Myometrial cell (primary cell): ENCODE data around the gene BEGAIN. TPM values are rescaled to one million over a fixed set of nuclear protein-coding genes. Genes with fewer than 3 reads are reported as not detected.

Source experiments
- total RNA-seq: library from RNA; depleted of rRNA; stranded (reverse); fragments of >200 nt; gene quantifications from 2 replicates; pipeline ENCODE4 v1.2.3, GENCODE V29; 2015

The BEGAIN gene
- total RNA-seq: 1.1 and 2.0 TPM in 2 replicates

GRCh38 chr14:100587086-100587762 lies at the start of gene BEGAIN:
Gene BEGAIN (minus strand): TSS chr14:100587417. CDS start chr14:100587290, 127 bp downstream.

Other genes starting within 250 kb of the BEGAIN start
- gene WDR25, start 210.9 kb downstream of the BEGAIN start, total RNA-seq: 21.0 and 23.6 TPM in 2 replicates
- not detected in 2 replicates for gene DLK1, start 139.5 kb upstream of the BEGAIN start, total RNA-seq
- 53.3 and 73.5 TPM in 2 replicates for gene MEG3, start 238.7 kb upstream of the BEGAIN start, total RNA-seq